HG02943 (cell line): ENCODE results near the gene TMEM184A.

Experiments
- ATAC-seq: cut with Tn5 transposase; IDR thresholded peaks from one replicate; pipeline ENCODE4 v1.9.1; 2021; ENCODE audit warnings: mild to moderate bottlenecking, low read depth, moderate library complexity; ENCODE audit not compliant: unreplicated experiment

The TMEM184A gene

DNA sequence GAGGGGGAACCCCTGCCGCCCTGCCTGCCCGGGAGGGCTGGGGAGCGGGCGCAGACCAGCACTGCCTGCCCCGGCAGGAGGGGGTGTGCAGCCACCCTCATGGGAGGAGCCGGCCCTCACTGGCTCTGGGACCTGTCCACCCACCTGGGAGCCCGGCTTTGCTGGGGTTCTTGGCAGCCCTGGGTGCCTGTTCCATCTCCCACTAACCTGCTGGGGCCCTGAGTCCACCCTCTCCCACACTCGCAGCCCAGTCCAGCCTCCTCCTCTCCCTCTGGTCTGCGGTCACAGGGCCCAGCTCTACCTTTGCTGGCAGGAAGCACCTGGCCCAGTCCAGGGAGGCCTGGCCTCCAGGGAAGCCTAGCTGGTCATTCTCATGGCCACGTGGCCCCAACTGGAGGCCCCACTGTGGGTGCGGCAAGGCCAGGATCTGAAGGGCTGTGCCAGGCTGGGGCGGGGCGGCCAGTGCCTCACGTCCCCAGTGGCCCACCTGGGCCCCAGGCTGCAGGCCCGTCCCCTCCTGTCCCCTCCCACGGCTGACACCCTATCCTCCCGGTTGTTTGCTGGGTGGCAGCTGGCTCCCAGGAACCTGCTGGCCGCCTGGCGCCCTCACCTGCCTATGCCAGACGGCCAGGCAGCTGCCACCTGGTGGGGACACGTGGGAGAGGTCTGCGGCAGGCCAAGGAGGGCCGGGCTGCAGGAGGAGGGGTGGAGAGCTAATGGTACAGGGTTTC lies at the start of gene TMEM184A:
Gene TMEM184A, minus strand, starts transcription at position 393 of the 731 bp plus-strand sequence. CDS start 721 bp downstream, outside the sequence.
- no peak for ATAC-seq

DNA sequence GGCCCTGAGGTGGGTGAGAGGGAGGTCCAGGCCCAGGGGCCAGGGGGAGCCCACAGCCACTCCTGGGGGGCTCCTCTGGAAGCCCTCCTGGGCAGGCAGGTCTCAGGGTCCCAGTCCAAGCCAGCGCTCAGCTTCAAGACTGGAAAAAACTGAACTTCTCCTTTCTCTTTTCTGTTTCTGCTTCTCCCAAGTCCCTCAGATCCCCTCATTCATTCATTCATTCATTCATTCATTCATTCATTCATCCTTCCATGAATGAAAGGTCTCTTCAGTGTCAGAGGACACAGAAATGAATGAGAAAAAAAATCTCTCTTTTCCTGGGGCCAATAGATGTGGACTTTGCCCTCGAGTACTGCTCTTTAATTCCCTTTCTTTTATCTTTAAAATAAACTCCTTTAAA lies 48.4 kb upstream of the TMEM184A start:
- no peak for ATAC-seq

DNA sequence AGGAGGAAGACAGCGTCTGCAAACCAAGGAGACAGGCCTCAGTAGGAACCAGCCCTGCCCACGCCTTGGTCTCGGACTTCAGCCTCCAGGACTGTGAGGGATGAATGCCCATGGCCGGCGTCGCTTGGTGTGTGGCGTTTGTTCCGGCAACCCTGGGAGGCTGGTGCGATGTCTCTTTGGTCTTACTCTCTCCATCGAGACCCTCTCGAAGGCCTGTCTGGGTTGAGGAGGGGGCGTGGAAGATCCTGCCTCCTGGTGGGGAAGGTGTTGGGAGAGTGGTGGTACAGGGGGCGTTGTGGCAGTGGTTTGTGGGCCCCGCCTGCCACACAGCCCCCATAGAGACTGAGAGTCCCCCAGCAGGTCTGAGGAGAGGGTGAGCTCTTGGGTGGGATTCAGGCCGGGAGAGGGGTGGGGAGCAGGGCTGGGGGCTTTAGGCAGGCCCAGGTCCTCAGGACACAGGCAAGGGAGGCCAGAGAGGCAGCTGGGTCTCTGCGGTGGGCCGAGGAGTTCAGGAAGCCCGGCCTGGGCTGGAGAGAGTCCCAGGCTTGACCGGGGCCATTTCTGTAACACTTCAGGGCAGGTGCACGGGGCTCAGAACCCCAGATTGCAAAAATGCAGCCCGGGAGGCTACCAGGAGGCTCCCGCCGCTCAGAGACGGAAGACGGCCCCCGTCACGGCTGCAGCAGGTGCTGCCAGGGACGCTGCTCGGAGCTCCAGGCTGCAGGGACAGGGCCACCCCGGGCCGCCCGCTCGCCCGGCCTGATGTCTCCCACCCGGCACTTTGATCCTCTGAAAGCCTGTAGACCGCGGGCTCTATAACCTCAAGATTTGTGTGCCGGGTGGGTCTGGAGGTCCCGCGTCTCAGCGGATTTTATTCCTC lies 47.6 kb upstream of the TMEM184A start:
- ATAC-seq, result no peak

DNA sequence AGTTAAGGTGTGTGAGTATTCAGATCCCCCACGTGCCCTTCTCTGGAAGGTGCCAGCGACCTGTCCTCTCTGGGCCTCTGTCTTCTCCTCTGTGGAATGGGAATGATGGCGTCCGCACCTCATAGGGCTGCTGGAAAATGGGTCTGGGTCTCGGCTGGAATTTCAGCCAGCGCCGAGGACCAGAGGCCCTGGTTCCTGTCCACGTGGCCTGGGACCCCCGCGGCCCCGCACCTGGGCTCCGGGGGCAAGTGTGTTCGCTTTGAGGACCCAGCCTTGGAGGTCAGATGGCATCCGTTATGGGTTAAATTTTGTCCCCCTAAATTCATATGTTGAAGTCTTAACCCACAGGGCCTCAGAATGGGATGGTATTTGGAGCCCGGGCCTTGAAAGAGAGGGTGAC lies 46.4 kb upstream of the TMEM184A start:
- no peak for ATAC-seq

DNA sequence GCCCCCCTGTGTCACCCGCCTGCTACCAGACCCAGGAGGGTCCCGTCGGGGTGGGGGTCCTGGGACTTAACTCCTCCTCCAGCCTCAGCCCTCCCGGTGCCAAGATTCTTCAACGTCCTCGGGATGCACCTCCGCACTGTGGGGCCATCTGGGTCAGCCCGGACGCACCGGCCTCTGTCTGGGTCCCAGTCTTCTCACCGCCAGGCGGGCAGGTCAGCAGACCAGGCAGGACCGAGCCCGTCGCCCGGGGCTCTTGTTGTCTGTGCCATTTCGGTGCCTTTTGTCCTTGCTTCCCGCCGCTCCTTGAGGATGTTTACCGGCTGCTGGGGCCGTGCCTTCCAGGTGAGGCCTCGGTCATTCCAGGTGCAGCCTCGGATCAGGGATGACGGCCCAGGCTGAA lies 46.0 kb upstream of the TMEM184A start:
- no peak for ATAC-seq

DNA sequence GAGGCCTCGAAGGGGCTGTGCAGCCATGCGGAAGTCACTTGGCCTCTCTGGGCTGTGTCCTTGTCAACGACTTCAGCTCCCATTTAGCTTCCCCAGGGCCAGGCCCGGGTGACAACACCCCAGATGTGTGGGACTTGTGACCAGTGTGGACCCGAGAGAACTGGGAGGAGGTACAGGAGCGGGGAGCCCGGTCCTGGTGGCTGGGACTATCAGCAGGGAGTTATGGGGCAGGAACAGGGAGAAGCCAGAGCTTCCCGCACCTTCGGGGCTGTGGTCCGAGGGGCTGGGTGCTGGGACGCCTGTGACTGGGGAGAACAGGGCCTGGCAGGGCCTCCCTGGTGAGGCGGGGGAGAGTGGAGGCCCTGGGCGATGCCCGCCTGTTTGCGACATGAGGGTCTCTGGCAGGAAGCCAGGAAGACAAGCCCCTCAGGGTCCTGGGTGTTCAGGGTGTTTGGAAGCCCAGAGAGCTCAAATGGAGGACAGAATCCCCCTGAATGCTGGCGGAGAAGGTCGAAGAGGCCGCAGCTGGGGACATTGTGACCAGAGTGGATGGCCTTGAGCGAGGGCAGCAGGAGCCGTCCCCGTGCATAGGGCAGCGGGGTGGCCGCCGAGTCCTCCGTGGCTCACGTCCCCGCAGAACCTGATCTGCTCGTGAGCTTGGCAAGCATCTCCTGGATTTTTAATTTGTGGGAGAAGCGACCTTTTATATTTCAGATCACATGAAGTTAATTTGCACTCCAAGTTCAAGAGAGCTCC lies 43.8 kb upstream of the TMEM184A start:
- ATAC-seq, result no peak

DNA sequence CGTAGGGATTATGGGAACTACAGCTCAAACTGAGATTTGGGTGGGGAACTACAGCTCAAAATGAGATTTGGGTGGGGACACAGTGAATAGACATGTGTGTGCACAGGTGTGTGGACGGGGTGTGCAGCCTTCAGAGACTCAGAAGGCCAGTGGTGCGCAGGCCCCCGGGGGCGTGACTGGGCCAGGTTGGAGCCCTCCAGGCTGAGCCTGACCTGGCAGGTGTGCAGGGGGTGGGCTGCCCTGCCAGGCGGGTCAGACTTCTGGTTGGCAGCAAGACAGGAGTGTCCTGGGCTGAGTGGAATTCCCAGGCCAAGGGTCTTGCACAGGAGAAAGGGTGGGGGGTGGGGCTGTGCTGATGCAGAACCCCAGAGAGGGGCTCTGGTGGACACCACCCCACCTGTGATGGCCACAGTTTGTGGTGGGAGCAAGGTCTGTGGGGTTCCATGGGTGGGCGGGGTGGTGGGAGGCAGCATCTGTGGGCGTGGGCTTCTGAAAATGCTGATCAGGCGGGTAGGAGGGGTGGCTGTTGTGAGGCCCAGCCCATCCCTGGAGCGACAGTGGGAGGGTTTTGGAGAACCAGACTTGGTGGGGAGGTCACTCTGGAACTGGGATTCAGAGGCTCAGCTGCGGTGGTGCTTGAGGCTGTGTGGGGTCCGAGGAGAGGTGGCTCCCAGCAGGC lies 43.1 kb upstream of the TMEM184A start:
- no peak for ATAC-seq

DNA sequence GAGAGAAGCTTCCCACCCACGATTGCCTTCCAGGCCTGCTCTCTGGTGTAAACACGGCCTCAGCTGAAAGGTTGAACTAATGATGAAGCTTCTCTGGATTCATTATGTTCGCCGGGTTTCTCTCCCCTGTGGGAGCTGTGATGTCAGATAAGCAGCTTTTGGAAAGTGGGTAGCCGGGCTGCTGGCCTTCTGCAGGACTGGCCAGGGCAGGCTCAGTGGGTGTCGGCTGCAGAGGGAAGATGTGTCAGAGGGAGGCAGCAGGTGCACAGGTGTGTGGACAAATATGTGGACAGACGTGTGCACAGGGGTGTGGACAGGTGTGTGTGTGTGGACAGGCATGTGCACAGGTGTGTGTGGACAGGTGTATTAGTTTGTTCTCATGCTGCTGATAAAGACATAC lies 42.3 kb upstream of the TMEM184A start:
- no peak for ATAC-seq

DNA sequence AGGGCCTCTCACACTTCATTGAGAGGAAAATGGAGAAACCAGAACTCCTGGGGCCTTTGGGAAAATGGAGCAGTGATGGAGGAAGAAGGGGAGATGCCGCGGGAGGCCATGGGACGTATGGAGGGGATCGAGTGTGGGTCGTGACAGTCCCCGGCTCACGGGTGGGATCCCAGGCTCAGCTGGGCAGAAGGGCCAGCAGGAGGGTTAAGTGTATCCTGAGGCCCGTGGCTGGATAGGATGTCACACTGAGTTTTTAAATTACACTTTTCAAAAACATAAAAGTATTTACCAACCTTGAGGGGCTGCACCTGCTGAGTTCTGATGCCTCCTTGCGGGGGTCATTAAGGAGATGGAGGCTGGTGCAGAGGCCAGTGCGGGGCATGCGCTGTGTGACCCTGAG lies 41.8 kb upstream of the TMEM184A start:
- no peak for ATAC-seq

DNA sequence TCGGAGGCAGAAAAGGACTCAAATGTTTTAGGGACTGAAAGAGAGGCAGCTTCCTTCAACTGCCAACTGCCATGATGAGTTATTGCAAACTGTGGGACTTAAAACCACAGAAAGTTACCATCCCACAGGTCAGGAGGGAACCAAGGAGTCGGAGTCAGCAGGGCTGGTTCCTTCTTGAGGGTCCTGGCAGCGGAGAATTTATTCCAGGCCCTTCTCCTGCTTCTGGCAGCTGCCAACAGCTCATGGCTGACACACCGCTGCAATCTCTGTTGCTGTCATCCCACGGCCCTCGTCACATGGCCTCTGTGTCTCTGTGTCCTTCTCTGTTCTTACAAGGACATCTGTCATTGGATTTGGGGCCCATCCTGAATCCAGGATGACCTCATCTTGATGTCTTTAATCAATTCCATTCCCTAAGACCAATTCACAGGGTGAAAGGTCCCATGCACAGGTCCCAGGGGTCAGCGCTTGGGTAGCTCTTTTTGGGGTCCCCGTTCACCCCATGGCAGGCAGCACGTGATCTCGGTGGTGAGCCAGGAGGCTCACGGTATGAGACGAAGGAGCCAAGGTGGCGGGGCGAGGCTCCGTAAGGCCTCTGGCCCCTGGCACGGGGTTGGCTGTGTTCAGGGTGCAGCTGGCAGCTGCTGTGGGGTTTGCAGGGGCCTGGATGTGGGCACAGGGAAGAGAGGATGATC lies 41.2 kb upstream of the TMEM184A start:
- no peak for ATAC-seq

DNA sequence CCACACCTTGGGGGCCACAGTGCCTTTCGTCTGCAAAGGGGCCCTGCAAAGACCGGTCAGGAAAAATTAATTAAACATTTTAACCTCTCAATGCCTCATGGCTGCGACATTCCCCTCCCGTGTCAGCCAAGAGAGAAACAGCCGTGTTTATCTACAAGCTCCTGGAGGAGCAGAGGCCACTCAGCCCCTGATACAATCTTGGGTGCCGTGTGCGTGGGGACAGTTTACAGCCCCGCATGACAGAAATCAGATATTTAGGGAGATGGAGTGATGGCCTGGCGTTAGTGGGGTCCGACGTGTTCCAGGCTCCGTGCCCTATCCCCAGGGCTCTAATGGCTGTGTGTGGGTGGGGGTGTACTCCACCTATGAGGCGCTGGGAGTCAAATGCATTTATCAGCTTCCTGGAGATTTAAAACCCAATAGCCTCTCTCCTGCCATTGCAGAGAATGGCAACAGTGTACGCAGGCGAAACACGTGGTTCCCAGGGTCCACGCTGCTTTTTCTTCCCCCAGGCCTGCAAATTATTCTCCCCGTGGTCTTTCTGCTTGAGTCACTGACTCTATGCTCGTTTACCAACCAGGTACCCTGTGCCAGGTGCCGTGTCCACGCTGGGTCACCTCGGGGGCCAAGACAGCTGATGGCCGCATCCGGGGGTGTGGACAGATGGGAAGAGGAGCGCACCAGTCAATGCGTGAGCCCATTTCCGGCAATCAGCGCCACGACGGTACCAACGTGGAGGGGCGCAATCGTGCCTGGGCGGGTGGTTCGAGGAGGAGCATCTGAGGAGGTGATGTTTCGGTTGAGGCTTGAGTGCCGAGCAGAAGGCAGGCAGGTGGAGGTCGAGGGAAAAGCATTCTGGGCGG lies 40.4 kb upstream of the TMEM184A start:
- no peak for ATAC-seq

DNA sequence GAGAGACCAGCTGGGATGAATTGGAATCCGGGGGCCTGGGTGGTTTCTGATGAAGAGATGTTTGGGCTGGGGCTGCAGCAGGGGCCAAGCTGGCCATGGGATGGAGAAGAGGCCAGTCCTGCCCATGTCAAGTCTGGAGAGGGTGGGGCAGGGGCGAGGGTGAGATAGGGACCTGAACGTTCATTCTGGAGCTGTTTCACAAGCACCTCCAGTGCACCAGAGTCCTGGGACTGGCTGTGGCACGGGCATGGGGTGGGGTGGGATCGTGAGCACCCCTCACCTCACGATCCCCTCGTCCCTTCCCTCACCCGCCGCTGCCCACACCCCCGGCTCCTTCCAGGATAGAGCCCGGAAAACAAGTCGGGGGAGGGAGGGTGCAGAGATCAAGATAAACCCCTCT lies 39.6 kb upstream of the TMEM184A start:
- no peak for ATAC-seq

DNA sequence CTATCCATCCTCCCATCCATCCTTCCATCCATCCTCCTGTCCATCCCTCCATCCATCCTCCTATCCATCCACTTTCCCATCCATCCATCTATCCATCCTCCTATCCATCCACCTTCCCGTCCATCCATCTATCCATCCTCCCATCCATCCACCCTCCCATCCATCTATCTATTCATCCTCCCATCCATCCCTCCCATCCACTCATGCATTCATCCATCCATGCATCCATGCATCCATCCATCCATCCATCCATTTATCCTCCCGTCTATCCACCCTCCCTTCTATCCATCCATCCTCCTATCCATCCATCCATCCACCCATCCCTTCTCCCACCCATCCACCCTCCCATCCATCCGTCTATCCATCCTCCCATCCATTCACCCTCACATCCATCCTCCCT lies 39.0 kb upstream of the TMEM184A start:
- no peak for ATAC-seq

DNA sequence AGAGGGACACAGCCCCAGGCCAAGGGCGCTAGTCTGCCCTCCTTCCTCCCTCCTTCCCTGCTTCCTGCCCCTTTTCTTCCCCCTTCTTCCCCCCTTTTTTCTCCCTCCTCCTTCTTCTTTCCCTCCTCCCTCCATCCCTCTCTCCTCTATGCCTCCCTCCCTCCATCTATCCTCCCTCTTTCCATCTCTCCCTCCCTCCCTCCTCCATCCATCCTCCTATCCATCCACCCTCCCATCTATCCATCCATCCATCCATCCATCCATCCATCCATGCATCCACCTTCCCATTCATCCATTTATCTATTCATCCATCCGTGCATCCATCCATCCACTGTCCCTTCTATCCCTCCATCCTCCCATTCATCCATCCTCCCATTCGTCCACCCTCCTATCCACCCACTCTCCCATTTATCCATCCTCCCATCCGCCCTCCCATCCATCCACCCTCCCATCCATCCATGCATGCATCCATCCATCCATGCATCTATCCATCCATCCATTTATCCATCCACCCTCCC lies 38.0 kb upstream of the TMEM184A start:
- ATAC-seq, result no peak

DNA sequence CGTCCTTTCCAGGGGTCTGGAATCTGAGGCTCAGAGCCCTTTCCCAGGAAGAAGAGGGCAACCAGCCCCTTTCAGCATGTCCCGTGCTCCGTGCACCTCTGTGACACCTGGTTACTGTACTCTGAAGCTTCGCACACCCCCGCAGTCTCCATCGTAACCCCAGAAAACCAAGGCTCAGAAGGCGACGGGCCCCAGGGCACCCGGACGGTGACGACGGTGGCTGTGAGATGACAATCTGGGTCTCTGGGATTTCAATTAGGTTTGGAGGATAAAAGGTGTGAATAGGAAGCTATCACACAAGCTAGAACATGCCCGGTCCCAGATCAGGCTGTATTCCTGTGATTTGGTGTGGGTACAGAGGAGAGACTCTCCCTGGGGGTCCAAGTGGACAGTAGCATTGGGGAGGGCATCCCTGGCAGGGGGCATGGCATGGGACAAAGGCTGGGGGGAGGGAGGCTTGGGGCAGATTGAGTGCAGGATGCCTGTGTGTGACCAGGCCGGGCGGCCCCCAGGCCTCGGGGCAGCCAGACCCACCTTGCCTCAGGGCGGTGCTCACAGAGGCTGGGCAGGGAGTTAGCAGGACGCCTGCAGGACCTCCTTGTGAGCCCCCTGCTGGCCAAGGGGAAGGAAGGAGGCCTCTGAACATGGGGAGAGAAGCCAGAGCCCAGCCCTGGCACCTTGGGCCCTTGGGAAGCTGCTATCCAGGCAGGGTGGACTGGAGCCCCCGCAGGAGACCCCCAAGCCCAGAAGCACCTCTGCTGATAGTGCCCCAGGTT lies 37.3 kb upstream of the TMEM184A start:
- ATAC-seq, result no peak

DNA sequence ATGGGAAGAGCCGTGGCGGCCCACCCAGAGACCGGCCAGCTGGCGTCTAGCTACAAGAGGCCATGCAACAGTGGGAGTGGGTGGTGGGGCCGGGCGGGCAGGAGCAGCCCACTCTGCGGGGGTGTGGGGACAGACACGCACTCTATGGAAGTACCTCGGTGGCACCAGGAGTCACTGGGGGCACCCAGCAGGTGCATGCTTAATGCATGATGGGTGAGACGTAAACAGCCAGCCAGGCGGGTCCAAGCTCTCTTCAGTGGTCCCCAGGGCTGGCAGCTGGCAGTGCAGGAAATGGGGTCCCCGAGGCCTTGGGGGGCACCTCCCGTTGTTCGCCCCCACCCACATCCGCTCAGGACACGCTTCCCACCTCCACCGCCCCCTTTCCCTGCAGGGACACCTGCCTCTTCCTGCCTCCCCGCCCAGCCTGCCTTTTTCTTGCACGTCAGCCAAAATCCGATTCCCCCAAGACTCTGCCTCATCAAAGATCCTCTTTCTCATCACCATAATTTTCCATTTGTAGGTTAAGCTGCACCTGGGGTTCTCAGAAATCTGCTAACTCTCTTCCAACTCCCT lies 36.4 kb upstream of the TMEM184A start:
- ATAC-seq, result no peak

DNA sequence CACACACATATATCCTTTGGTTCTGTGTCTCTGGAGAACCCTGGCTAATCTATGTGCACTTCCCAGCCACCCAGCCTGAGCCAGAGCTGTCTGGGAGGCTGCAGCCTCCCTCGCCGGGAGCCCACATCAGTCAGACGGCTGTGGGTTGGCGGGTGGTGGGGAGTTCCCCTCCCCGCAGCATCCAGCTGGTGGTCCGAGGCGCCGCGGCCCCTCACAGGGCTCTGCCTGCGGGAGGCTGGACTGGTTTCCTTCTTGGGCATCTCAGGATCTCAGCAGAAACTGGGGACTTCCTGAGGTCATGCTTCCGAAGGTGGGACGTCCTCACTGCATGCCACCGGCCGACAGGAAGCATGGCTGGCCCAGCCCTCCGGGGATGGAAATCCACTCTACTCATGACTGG lies 35.9 kb upstream of the TMEM184A start:
- no peak for ATAC-seq

DNA sequence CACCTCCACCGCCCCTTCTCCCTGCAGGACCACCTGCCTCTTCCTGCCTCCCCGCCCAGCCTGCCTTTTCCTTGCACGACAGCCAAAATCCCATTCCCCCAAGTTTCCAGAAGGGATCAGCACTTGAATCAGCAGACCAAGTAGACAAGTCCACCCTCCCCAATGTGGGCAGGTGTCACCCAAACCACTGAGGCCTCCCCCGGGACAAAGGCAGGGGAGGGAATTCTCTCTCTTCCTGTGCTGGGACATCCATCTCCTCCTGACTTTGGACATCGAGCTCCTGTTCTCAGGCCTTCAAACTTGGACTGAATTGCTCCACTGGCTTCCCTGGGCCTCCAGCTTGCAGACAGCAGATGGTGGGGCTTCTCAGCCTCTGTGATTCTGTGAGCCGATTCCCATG lies 35.4 kb upstream of the TMEM184A start:
- ATAC-seq, result no peak
